ENCODE data around the gene DDX39B.
"Not testable (repeated sequence)": the region's sequence is repeated elsewhere in the genome, so short reads cannot be mapped to it uniquely, and the experiment has no call there.

The DDX39B gene

DNA sequence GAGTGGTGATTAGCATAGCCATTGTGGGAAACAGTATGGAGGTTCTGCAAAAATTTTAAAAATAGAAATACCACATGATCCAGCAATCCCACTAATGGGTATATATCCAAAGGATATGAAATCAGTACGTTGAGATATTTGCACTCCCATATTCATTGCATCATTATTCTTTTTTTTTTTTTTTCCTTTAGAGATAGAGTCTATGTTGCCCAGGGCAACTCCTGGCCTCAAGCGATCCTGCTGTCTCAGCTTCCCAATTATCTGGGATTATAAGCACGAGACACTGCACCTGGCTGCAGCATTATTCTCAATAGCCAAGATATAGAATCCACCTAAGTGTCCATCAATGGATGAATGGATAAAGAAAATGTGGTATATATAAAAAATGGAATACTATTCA lies 20.0 kb downstream of the DDX39B start:
- H3K4me3 ChIP-seq (replicated peaks; ENCODE audit: insufficient read depth, low read length): no peak overlapping the region
- H3K27ac ChIP-seq (replicated peaks): no peak overlapping the region
- TF ChIP-seq, protein P1, sequence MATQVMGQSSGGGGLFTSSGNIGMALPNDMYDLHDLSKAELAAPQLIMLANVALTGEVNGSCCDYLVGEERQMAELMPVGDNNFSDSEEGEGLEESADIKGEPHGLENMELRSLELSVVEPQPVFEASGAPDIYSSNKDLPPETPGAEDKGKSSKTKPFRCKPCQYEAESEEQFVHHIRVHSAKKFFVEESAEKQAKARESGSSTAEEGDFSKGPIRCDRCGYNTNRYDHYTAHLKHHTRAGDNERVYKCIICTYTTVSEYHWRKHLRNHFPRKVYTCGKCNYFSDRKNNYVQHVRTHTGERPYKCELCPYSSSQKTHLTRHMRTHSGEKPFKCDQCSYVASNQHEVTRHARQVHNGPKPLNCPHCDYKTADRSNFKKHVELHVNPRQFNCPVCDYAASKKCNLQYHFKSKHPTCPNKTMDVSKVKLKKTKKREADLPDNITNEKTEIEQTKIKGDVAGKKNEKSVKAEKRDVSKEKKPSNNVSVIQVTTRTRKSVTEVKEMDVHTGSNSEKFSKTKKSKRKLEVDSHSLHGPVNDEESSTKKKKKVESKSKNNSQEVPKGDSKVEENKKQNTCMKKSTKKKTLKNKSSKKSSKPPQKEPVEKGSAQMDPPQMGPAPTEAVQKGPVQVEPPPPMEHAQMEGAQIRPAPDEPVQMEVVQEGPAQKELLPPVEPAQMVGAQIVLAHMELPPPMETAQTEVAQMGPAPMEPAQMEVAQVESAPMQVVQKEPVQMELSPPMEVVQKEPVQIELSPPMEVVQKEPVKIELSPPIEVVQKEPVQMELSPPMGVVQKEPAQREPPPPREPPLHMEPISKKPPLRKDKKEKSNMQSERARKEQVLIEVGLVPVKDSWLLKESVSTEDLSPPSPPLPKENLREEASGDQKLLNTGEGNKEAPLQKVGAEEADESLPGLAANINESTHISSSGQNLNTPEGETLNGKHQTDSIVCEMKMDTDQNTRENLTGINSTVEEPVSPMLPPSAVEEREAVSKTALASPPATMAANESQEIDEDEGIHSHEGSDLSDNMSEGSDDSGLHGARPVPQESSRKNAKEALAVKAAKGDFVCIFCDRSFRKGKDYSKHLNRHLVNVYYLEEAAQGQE (IDR thresholded peaks at IDR 0.05; ENCODE audit: insufficient replicate concordance, low read depth): no peak
- TF ChIP-seq SPI1 (IDR thresholded peaks at IDR 0.05; ENCODE audit: borderline replicate concordance, low read depth) (no peak), GABPA (IDR thresholded peaks at IDR 0.05; ENCODE audit: low read depth) (no peak), POLR2AphosphoS5 (IDR thresholded peaks at IDR 0.05; ENCODE audit: low read depth) (no peak), CTCF (IDR thresholded peaks at IDR 0.05; ENCODE audit: insufficient read depth, low read length) (no peak)
- DNase-seq (ENCODE audit: low read depth in 1 of 2, low spot score in 1 of 2): no peak
- H3K27me3 ChIP-seq (ENCODE audit: insufficient read depth, poor library complexity, severe bottlenecking): no peaks in the 10 kb centered on the region

DNA sequence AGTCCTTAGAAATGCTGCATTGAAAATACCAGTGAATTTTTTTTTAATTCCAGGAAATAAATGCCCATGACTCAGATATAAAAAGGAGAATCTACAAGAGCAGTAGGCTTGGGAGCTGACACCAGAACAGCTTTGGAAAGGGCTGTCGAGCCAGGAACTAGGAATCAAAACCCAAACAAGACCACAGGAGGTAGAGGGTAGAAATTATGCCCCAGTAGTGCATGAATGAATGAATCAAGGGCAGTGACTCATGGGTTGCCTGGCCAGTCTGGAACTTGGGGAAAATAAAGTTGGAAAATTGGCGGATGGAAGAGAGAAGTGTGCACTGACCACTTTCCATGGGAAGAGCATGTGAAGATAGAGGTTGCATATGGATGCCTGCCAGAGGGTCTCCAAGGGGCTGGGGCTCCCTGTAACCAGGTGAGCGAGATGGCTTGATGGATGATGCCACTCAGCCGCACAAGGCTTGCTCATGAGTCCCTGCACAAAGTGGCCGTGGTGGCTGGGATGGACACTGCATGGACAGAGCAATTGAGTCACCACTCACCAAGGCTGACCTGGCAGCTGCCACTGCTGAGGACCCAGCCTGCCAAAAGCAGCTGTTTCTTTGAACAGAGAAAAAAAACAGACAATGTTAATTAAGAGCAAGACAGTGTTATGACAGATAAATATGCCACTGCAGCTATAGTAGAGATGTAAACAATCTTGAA lies 28.2 kb downstream of the DDX39B start:
- H3K4me3 ChIP-seq (replicated peaks; ENCODE audit: insufficient read depth, low read length): no peak overlapping the region
- TF ChIP-seq CTCF (IDR thresholded peaks at IDR 0.05; ENCODE audit: insufficient read depth, low read length) (no peak), POLR2AphosphoS5 (IDR thresholded peaks at IDR 0.05; ENCODE audit: low read depth) (no peak), GABPA (IDR thresholded peaks at IDR 0.05; ENCODE audit: low read depth) (no peak), SPI1 (IDR thresholded peaks at IDR 0.05; ENCODE audit: borderline replicate concordance, low read depth) (no peak)
- TF ChIP-seq, protein P1 (IDR thresholded peaks at IDR 0.05; ENCODE audit: insufficient replicate concordance, low read depth): no peak
- no peak overlapping the region for H3K27ac ChIP-seq (replicated peaks)
- DNase-seq (ENCODE audit: low read depth in 1 of 2, low spot score in 1 of 2): no peak
- no peaks in the 10 kb centered on the region for H3K27me3 ChIP-seq (ENCODE audit: insufficient read depth, poor library complexity, severe bottlenecking)

DNA sequence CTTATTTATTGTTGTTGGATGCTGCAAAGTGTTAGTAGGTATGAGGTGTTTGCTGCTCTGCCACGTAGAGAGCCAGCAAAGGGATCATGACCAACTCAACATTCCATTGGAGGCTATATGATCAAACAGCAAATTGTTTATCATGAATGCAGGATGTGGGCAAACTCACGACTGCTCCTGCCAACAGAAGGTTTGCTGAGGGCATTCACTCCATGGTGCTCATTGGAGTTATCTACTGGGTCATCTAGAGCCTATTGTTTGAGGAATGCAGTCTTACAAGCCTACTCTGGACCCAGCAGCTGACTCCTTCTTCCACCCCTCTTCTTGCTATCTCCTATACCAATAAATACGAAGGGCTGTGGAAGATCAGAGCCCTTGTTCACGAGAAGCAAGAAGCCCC lies 31.8 kb downstream of the DDX39B start:
- Histone ChIP-seq H3K27ac (replicated peaks) (no peak overlapping the region), H3K4me3 (replicated peaks; ENCODE audit: insufficient read depth, low read length) (no peak overlapping the region), H3K27me3 (ENCODE audit: insufficient read depth, poor library complexity, severe bottlenecking) (no peaks in the 10 kb centered on the region)
- DNase-seq (ENCODE audit: low read depth in 1 of 2, low spot score in 1 of 2): no peak
- TF ChIP-seq GABPA (IDR thresholded peaks at IDR 0.05; ENCODE audit: low read depth) (no peak), CTCF (IDR thresholded peaks at IDR 0.05; ENCODE audit: insufficient read depth, low read length) (no peak), SPI1 (IDR thresholded peaks at IDR 0.05; ENCODE audit: borderline replicate concordance, low read depth) (no peak), POLR2AphosphoS5 (IDR thresholded peaks at IDR 0.05; ENCODE audit: low read depth) (no peak)
- TF ChIP-seq, protein P1 (IDR thresholded peaks at IDR 0.05; ENCODE audit: insufficient replicate concordance, low read depth): no peak

GRCh38 chr6:31509036-31509435 lies 32.8 kb downstream of the DDX39B start:
- H3K27me3 ChIP-seq (ENCODE audit: insufficient read depth, poor library complexity, severe bottlenecking); H3K27ac ChIP-seq (replicated peaks); DNase-seq (ENCODE audit: low read depth in 1 of 2, low spot score in 1 of 2); H3K4me3 ChIP-seq (replicated peaks; ENCODE audit: insufficient read depth, low read length): not testable (repeated sequence)
